Measurements from ENCODE around the gene EARS2.

Gene EARS2

GRCh38 chr16:23577493-23577892, 20.3 kb upstream of the EARS2 start:
- no peak for DNase-seq (ENCODE audit: low spot score)
- TF ChIP-seq CTCF (IDR thresholded peaks at IDR 0.05; ENCODE audit: extremely low read depth, missing control alignments): no peak

GRCh38 chr16:23575834-23576233, 18.7 kb upstream of the EARS2 start:
- TF ChIP-seq CTCF (IDR thresholded peaks at IDR 0.05; ENCODE audit: extremely low read depth, missing control alignments): no peak
- no peak for DNase-seq (ENCODE audit: low spot score)

- no peak for TF ChIP-seq CTCF (IDR thresholded peaks at IDR 0.05; ENCODE audit: extremely low read depth, missing control alignments)
- no peak for DNase-seq (ENCODE audit: low spot score)
Measured at GRCh38 chr16:23573817-23574216, 16.7 kb upstream of the EARS2 start.

GRCh38 chr16:23572394-23572793, 15.2 kb upstream of the EARS2 start:
- DNase-seq (ENCODE audit: low spot score): no peak
- TF ChIP-seq CTCF (IDR thresholded peaks at IDR 0.05; ENCODE audit: extremely low read depth, missing control alignments): no peak

GRCh38 chr16:23571895-23572294, 14.7 kb upstream of the EARS2 start:
- no peak for TF ChIP-seq CTCF (IDR thresholded peaks at IDR 0.05; ENCODE audit: extremely low read depth, missing control alignments)

GRCh38 chr16:23570992-23571632, 14.0 kb upstream of the EARS2 start:
- TF ChIP-seq CTCF (IDR thresholded peaks at IDR 0.05; ENCODE audit: extremely low read depth, missing control alignments): no peak
- DNase-seq (ENCODE audit: low spot score): peak; percentile 41

More at GRCh38 chr16:23571895-23572294, 14.7 kb upstream of the EARS2 start:
- DNase-seq (ENCODE audit: low spot score): no peak

GRCh38 chr16:23567602-23568001, 10.5 kb upstream of the EARS2 start:
- no peak for TF ChIP-seq CTCF (IDR thresholded peaks at IDR 0.05; ENCODE audit: extremely low read depth, missing control alignments)
- no peak for DNase-seq (ENCODE audit: low spot score)
